ENCODE measurements around the gene MMP2.

MMP2 gene

DNA sequence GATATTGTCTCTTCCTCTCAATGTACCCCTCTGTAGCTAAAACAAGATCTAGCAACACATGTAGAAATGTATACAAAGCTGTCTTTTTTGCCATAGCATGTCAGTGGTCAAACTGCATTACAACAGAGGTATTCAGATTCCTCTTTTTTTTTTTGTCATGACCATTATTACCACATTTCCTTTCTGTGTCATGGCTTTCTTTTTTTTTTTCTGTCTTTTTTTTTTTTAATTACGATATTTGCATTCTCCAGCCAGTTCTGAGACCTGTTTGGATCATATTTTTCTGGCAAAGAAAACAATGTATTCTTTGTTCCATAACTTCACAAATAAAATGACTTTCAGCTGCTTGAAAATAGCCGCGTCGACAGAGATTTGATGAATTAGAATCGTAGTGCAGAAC lies 60.1 kb downstream of the MMP2 start:
- Histone ChIP-seq H3K4me1 (ENCODE audit: control insufficient read depth, insufficient read depth, low read length) (no peaks in the 10 kb centered on the region), H3K4me3 (ENCODE audit: low read depth, low read length) (no peak overlapping the region), H3K36me3 (ENCODE audit: control insufficient read depth in 2 of 2, insufficient read depth in 1 of 2, low read length in 2 of 2) (peaks cover 0 to 5% of the 10 kb centered on the region in 2 experiments; a peak in 2 of 3 replicates), H3K9me3 (ENCODE audit: control insufficient read depth, insufficient read depth, low read depth, low read length) (no peaks in the 10 kb centered on the region), H3K27ac (ENCODE audit: extremely low read depth, low read depth, low read length) (no peak overlapping the region)
- ChIA-PET POLR2A (no interaction called here), CTCF (interaction anchor here (0.6 to 10.0 kb wide), 3 partner anchors 12 to 74 kb away, joined by 3 to 97 read pairs (median 5); no protein-coding TSS in a partner anchor)
- no peak for TF ChIP-seq ZNF169 (tag by site-specific recombination; IDR thresholded peaks at IDR 0.05)
- no peak for TF ChIP-seq ZFHX2 (tag by site-specific recombination; conservative IDR thresholded peaks at IDR 0.05)
- TF ChIP-seq, protein P1, sequence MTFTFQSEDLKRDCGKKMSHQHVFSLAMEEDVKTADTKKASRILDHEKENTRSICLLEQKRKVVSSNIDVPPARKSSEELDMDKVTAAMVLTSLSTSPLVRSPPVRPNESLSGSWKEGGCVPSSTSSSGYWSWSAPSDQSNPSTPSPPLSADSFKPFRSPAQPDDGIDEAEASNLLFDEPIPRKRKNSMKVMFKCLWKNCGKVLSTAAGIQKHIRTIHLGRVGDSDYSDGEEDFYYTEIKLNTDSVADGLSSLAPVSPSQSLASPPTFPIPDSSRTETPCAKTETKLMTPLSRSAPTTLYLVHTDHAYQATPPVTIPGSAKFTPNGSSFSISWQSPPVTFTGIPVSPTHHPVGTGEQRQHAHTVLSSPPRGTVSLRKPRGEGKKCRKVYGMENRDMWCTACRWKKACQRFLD (tag by site-specific recombination; IDR thresholded peaks at IDR 0.05) = no peak
- TF ChIP-seq, protein P2, sequence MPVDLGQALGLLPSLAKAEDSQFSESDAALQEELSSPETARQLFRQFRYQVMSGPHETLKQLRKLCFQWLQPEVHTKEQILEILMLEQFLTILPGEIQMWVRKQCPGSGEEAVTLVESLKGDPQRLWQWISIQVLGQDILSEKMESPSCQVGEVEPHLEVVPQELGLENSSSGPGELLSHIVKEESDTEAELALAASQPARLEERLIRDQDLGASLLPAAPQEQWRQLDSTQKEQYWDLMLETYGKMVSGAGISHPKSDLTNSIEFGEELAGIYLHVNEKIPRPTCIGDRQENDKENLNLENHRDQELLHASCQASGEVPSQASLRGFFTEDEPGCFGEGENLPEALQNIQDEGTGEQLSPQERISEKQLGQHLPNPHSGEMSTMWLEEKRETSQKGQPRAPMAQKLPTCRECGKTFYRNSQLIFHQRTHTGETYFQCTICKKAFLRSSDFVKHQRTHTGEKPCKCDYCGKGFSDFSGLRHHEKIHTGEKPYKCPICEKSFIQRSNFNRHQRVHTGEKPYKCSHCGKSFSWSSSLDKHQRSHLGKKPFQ (tag by site-specific recombination; IDR thresholded peaks at IDR 0.05) = no peak
- no peak for TF ChIP-seq ZNF202 (tag by site-specific recombination; IDR thresholded peaks at IDR 0.05; ENCODE audit: borderline replicate concordance)
- no peak for TF ChIP-seq ZBTB1 (tag by site-specific recombination; IDR thresholded peaks at IDR 0.05)
- no peak for TF ChIP-seq ZXDB (tag by site-specific recombination; IDR thresholded peaks at IDR 0.05)
- no peak for TF ChIP-seq BCL11A (tag by site-specific recombination; IDR thresholded peaks at IDR 0.05; ENCODE audit: low read depth)
- TF ChIP-seq ZSCAN23 (tag by site-specific recombination; IDR thresholded peaks at IDR 0.05) = no peak

DNA sequence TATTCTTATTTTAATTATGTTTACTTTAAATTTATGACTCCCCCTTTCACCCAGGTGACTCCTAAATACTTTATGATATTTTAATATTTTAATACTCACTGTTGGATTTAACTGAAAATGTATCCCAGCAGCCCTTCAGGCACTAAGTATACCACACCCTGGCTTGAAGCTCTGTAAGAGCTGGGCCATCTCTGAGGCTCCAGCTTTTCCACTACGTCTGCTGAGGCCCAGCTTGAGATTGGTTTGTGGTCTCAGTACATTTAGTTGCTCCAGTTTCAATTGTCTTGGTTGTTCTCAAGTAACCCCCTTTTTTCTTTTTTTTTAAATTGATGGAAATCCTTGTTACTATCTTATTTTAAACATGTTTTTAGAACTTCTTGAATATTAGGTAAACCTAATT lies 60.5 kb downstream of the MMP2 start:
- ChIA-PET POLR2A (no interaction called here), CTCF (interaction anchor here (10.0 kb wide), 1 partner anchor 74 kb away, joined by 97 read pairs; no protein-coding TSS in a partner anchor)
- no peaks in the 10 kb centered on the region for H3K4me1 ChIP-seq (ENCODE audit: control insufficient read depth, insufficient read depth, low read length)
- H3K9me3 ChIP-seq (ENCODE audit: control insufficient read depth, insufficient read depth, low read depth, low read length) = no peaks in the 10 kb centered on the region
- H3K27ac ChIP-seq (ENCODE audit: extremely low read depth, low read depth, low read length) = no peak overlapping the region
- no peak overlapping the region for H3K4me3 ChIP-seq (ENCODE audit: low read depth, low read length)
- peaks cover 0 to 5% of the 10 kb centered on the region in 2 experiments; a peak in 2 of 3 replicates for H3K36me3 ChIP-seq (ENCODE audit: control insufficient read depth in 2 of 2, insufficient read depth in 1 of 2, low read length in 2 of 2)
- TF ChIP-seq, protein P3, sequence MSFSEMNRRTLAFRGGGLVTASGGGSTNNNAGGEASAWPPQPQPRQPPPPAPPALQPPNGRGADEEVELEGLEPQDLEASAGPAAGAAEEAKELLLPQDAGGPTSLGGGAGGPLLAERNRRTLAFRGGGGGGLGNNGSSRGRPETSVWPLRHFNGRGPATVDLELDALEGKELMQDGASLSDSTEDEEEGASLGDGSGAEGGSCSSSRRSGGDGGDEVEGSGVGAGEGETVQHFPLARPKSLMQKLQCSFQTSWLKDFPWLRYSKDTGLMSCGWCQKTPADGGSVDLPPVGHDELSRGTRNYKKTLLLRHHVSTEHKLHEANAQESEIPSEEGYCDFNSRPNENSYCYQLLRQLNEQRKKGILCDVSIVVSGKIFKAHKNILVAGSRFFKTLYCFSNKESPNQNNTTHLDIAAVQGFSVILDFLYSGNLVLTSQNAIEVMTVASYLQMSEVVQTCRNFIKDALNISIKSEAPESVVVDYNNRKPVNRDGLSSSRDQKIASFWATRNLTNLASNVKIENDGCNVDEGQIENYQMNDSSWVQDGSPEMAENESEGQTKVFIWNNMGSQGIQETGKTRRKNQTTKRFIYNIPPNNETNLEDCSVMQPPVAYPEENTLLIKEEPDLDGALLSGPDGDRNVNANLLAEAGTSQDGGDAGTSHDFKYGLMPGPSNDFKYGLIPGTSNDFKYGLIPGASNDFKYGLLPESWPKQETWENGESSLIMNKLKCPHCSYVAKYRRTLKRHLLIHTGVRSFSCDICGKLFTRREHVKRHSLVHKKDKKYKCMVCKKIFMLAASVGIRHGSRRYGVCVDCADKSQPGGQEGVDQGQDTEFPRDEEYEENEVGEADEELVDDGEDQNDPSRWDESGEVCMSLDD (tag by site-specific recombination; IDR thresholded peaks at IDR 0.05) = no peak

DNA sequence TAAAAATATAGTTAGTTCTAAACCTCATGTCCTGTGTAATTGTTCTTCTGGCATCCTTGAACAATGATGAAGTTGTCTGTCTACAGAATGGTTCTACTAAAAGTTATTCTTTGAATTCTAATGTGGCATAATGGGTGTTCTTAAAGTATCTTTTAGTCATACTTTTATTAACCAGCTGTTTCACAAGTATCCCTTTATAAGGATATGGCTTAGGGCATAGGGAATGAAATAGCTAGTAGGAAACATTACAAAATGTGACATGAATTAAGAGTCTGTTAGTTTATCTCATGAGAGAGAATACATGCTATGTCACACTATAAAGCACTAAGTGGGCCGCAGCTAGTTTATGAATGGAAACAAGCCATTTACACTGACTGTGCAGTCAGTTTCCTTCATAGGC lies 61.2 kb downstream of the MMP2 start:
- CTCF ChIA-PET = interaction anchor here (10.0 kb wide), 1 partner anchor 75 kb away, joined by 97 read pairs; no protein-coding TSS in a partner anchor
- Histone ChIP-seq H3K4me1 (ENCODE audit: control insufficient read depth, insufficient read depth, low read length) (no peaks in the 10 kb centered on the region), H3K36me3 (ENCODE audit: control insufficient read depth in 2 of 2, insufficient read depth in 1 of 2, low read length in 2 of 2) (peaks cover 0 to 5% of the 10 kb centered on the region in 2 experiments; a peak in 2 of 3 replicates), H3K9me3 (ENCODE audit: control insufficient read depth, insufficient read depth, low read depth, low read length) (no peaks in the 10 kb centered on the region), H3K27ac (ENCODE audit: extremely low read depth, low read depth, low read length) (no peak overlapping the region), H3K4me3 (ENCODE audit: low read depth, low read length) (no peak overlapping the region)
- POLR2A ChIA-PET = no interaction called here
- TF ChIP-seq ZNF140 (tag by site-specific recombination; IDR thresholded peaks at IDR 0.05) = no peak
- TF ChIP-seq ZNF585B (tag by site-specific recombination; IDR thresholded peaks at IDR 0.05) = no peak
- TF ChIP-seq ZNF23 (tag by site-specific recombination; IDR thresholded peaks at IDR 0.05; ENCODE audit: borderline replicate concordance) = no peak
- TF ChIP-seq SP2 (tag by site-specific recombination; IDR thresholded peaks at IDR 0.05) = no peak
- no peak for TF ChIP-seq FEZF1 (tag by site-specific recombination; IDR thresholded peaks at IDR 0.05)
- no peak for TF ChIP-seq ZFP41 (tag by site-specific recombination; IDR thresholded peaks at IDR 0.05; ENCODE audit: borderline replicate concordance)
- TF ChIP-seq ZSCAN23 (tag by site-specific recombination; IDR thresholded peaks at IDR 0.05) = no peak
- TF ChIP-seq KLF16 (tag by site-specific recombination; IDR thresholded peaks at IDR 0.05) = no peak
- no peak for TF ChIP-seq ZNF707 (tag by site-specific recombination; IDR thresholded peaks at IDR 0.05)
- TF ChIP-seq, protein P4, sequence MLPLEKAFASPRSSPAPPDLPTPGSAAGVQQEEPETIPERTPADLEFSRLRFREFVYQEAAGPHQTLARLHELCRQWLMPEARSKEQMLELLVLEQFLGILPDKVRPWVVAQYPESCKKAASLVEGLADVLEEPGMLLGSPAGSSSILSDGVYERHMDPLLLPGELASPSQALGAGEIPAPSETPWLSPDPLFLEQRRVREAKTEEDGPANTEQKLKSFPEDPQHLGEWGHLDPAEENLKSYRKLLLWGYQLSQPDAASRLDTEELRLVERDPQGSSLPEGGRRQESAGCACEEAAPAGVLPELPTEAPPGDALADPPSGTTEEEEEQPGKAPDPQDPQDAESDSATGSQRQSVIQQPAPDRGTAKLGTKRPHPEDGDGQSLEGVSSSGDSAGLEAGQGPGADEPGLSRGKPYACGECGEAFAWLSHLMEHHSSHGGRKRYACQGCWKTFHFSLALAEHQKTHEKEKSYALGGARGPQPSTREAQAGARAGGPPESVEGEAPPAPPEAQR (tag by site-specific recombination; IDR thresholded peaks at IDR 0.05) = no peak
- no peak for TF ChIP-seq ZNF19 (tag by site-specific recombination; IDR thresholded peaks at IDR 0.05; ENCODE audit: low read depth)
- TF ChIP-seq HOXD13 (CRISPR knock-in tag; IDR thresholded peaks at IDR 0.05; ENCODE audit: borderline replicate concordance) = no peak
- TF ChIP-seq, protein P5, sequence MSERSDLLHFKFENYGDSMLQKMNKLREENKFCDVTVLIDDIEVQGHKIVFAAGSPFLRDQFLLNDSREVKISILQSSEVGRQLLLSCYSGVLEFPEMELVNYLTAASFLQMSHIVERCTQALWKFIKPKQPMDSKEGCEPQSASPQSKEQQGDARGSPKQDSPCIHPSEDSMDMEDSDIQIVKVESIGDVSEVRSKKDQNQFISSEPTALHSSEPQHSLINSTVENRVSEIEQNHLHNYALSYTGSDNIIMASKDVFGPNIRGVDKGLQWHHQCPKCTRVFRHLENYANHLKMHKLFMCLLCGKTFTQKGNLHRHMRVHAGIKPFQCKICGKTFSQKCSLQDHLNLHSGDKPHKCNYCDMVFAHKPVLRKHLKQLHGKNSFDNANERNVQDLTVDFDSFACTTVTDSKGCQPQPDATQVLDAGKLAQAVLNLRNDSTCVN (tag by site-specific recombination; optimal IDR thresholded peaks at IDR 0.05) = no peak
- no peak for TF ChIP-seq GLI4 (tag by site-specific recombination; IDR thresholded peaks at IDR 0.05)
- no peak for TF ChIP-seq ZNF169 (tag by site-specific recombination; IDR thresholded peaks at IDR 0.05)
- TF ChIP-seq MZF1 (tag by site-specific recombination; IDR thresholded peaks at IDR 0.05; ENCODE audit: borderline replicate concordance) = no peak
- no peak for TF ChIP-seq ZNF777 (tag by site-specific recombination; IDR thresholded peaks at IDR 0.05; ENCODE audit: borderline replicate concordance)

Measured in HEK293 (cell line).